GM21526 (cell line): ENCODE data around the gene RIMOC1.

Experiments
- ATAC-seq: cut with Tn5 transposase; IDR thresholded peaks from one replicate; pipeline ENCODE4 v1.9.1; 2021; ENCODE audit warnings: moderate library complexity; ENCODE audit not compliant: unreplicated experiment, low FRiP score

The RIMOC1 gene

GRCh38 chr5:41951224-41951623, 47.1 kb downstream of the RIMOC1 start:
- ATAC-seq, result no peak
